ENCODE data around the gene CFLAR.

Gene CFLAR

GRCh38 chr2:201122276-201122675 is 6.3 kb downstream of the CFLAR start (continued):
- TF ChIP-seq CSRNP3 (CRISPR knock-in tag; IDR thresholded peaks at IDR 0.05) (no peak), ZFP3 (CRISPR knock-in tag; IDR thresholded peaks at IDR 0.05) (no peak)

- peak; percentile 40 for ATAC-seq
- TF ChIP-seq TOX (CRISPR knock-in tag; IDR thresholded peaks at IDR 0.05; ENCODE audit: borderline replicate concordance) (peak; percentile 81), GLIS3 (CRISPR knock-in tag; IDR thresholded peaks at IDR 0.05) (peak; percentile 97), CREB5 (CRISPR knock-in tag; IDR thresholded peaks at IDR 0.05; ENCODE audit: low read depth) (peak; percentile 97), ZNF8 (CRISPR knock-in tag; IDR thresholded peaks at IDR 0.05) (peak; percentile 66; the same call in 1 of the 2 replicates), TSHZ2 (CRISPR knock-in tag; IDR thresholded peaks at IDR 0.05) (peak; percentile 98), BACH2 (CRISPR knock-in tag; IDR thresholded peaks at IDR 0.05; ENCODE audit: borderline replicate concordance) (no peak), TCF4 (CRISPR knock-in tag; IDR thresholded peaks at IDR 0.05; ENCODE audit: borderline replicate concordance) (peak; percentile 67; the same call in 1 of the 2 replicates), ARNTL (CRISPR knock-in tag; IDR thresholded peaks at IDR 0.05; ENCODE audit: borderline replicate concordance, low read depth) (peak; percentile 75), ZC3H10 (CRISPR knock-in tag; IDR thresholded peaks at IDR 0.05) (peak; percentile 93), ZFP30 (CRISPR knock-in tag; IDR thresholded peaks at IDR 0.05) (peak; percentile 72), ESRRG (CRISPR knock-in tag; IDR thresholded peaks at IDR 0.05) (peak; percentile 98), ISL1 (CRISPR knock-in tag; IDR thresholded peaks at IDR 0.05) (peak; percentile 96), RARB (CRISPR knock-in tag; IDR thresholded peaks at IDR 0.05) (peak; percentile 89; the same call in 1 of the 2 replicates), CSDC2 (CRISPR knock-in tag; IDR thresholded peaks at IDR 0.05) (peak; percentile 100), POU6F1 (CRISPR knock-in tag; IDR thresholded peaks at IDR 0.05; ENCODE audit: borderline replicate concordance, low read depth) (peak; percentile 83; the same call in 1 of the 2 replicates), PATZ1 (CRISPR knock-in tag; IDR thresholded peaks at IDR 0.05; ENCODE audit: borderline replicate concordance) (peak; percentile 92), OSR1 (CRISPR knock-in tag; IDR thresholded peaks at IDR 0.05) (peak; percentile 87; the same call in 1 of the 2 replicates), ZNF70 (CRISPR knock-in tag; IDR thresholded peaks at IDR 0.05) (no peak; the same call in 1 of the 2 replicates), CSRNP3 (CRISPR knock-in tag; IDR thresholded peaks at IDR 0.05) (peak; percentile 89), SNAI2 (CRISPR knock-in tag; IDR thresholded peaks at IDR 0.05) (peak; percentile 100), ZNF565 (CRISPR knock-in tag; conservative IDR thresholded peaks at IDR 0.05; ENCODE audit: low read depth) (peak; percentile 97), PPARA (CRISPR knock-in tag; IDR thresholded peaks at IDR 0.05; ENCODE audit: borderline replicate concordance) (no peak), ZFP3 (CRISPR knock-in tag; IDR thresholded peaks at IDR 0.05) (peak; percentile 97)
These were observed 10.6 kb downstream of the CFLAR start for GRCh38 chr2:201126308-201127151.
